PC-3 (cell line): ENCODE measurements around the gene LRRC37A3. TPM values are rescaled to one million over a fixed set of nuclear protein-coding genes. Genes with fewer than 3 reads are reported as not detected.
"Not testable (repeated sequence)": the region's sequence is repeated elsewhere in the genome, so short reads cannot be mapped to it uniquely, and the experiment has no call there.

ENCODE experiments used
- ATAC-seq: fragments of 200-7000 bp; cut with Tn5 transposase; 2 replicates; pipeline ENCODE4 v1.9.1; 2020; ENCODE audit warnings: mild to moderate bottlenecking, moderate library complexity
- BruUV-seq: library from RNA; stranded (reverse); fragments of 400-500 nt; replicated peaks from 2 replicates; lab custom pipeline; 2021; lab: Mats Ljungman, UMichigan
- CTCF ChIA-PET: fragments of 300-600 bp; sonication (Branson Sonifier 250); formaldehyde crosslinking; loops from one replicate; lab custom pipeline; 2022; ENCODE audit warnings: antibody characterized with exemption; lab: Charles Lee
- POLR2A ChIA-PET: fragments of 300-600 bp; sonication (Branson Sonifier 250); formaldehyde crosslinking; loops from one replicate; lab custom pipeline; 2022; ENCODE audit warnings: antibody characterized with exemption; ENCODE audit not compliant: unreplicated experiment; lab: Charles Lee
- DNase-seq: peaks from one replicate; pipeline ENCODE4 v3.0.0-alpha.2; 2015
- H2AFZ ChIP-seq: fragments of 300-600 bp; sonication (generic); 2 replicates; pipeline ENCODE4 v1.6.0; 2016; ENCODE audit warnings: antibody characterized with exemption, low read length
- H3F3A ChIP-seq: fragments of 300-600 bp; sonication (generic); one replicate; pipeline ENCODE4 v1.6.0; 2017; ENCODE audit warnings: antibody characterized with exemption, low read length, control low read depth, mild to moderate bottlenecking; ENCODE audit not compliant: unreplicated experiment
- H3K27ac ChIP-seq: fragments of 300-600 bp; sonication (generic); 2 replicates; pipeline ENCODE4 v1.5.1; 2016; ENCODE audit warnings: mild to moderate bottlenecking, low read length
- H3K27me3 ChIP-seq: fragments of 300-600 bp; sonication (generic); 2 replicates; pipeline ENCODE4 v1.6.1; 2016; ENCODE audit warnings: low read length, mixed read lengths
- H3K36me3 ChIP-seq: fragments of 300-600 bp; sonication (generic); 2 replicates; pipeline ENCODE4 v1.6.1; 2016; ENCODE audit warnings: low read depth, mixed run types, low read length, mixed read lengths
- H3K4me1 ChIP-seq: fragments of 300-600 bp; sonication (generic); 2 replicates; pipeline ENCODE4 v1.5.1; 2016; ENCODE audit warnings: low read length; ENCODE audit not compliant: insufficient read depth
- H3K4me2 ChIP-seq: fragments of 300-600 bp; sonication (generic); 2 replicates; pipeline ENCODE4 v1.6.0; 2016; ENCODE audit warnings: low read length
- H3K4me3 ChIP-seq: fragments of 300-600 bp; sonication (generic); 2 replicates; pipeline ENCODE4 v1.5.1; 2016; ENCODE audit warnings: mild to moderate bottlenecking, low read length, mixed read lengths
- H3K79me2 ChIP-seq: fragments of 300-600 bp; sonication (generic); 2 replicates; pipeline ENCODE4 v1.6.1; 2017; ENCODE audit warnings: low read length, mixed read lengths
- H3K9ac ChIP-seq: fragments of 300-600 bp; sonication (generic); 2 replicates; pipeline ENCODE4 v1.6.0; 2016; ENCODE audit warnings: mild to moderate bottlenecking, low read length
- H3K9me2 ChIP-seq: fragments of 300-600 bp; sonication (generic); replicated peaks from 2 replicates; pipeline ENCODE4 v1.6.1; 2016; ENCODE audit warnings: mixed run types, low read length, mixed read lengths
- H3K9me3 ChIP-seq: fragments of 300-600 bp; sonication (generic); 2 replicates; pipeline ENCODE4 v1.6.1; 2016; ENCODE audit warnings: low read length, mixed read lengths
- H4K20me1 ChIP-seq: fragments of 300-600 bp; sonication (generic); 2 replicates; pipeline ENCODE4 v1.6.1; 2016; ENCODE audit warnings: low read length, mixed read lengths
- CTCF ChIP-seq: fragments of 300-600 bp; sonication (generic); conservative IDR thresholded peaks from 2 replicates; pipeline ENCODE4 v1.5.1; 2017; ENCODE audit warnings: antibody characterized with exemption, low read depth, mild to moderate bottlenecking, low read length
- EZH2 ChIP-seq: fragments of 300-600 bp; sonication (generic); IDR thresholded peaks from one replicate; pipeline ENCODE4 v1.6.1; 2017; ENCODE audit warnings: antibody characterized with exemption, mild to moderate bottlenecking, low read length; ENCODE audit not compliant: unreplicated experiment
- EZH2phosphoT487 ChIP-seq: fragments of 300-600 bp; sonication (generic); IDR thresholded peaks from 2 replicates; pipeline ENCODE4 v1.6.1; 2018; ENCODE audit warnings: mild to moderate bottlenecking, antibody characterized with exemption, low read length, borderline replicate concordance
- intact Hi-C: fragments of 100-400 bp; cut with micrococcal nuclease; formaldehyde crosslinking; loops from 2 replicates; pipeline ENCODE4 v1.9.0; 2023
- total RNA-seq: library from RNA; depleted of rRNA; stranded (reverse); fragments of >200 nt; gene quantifications from 2 replicates; pipeline ENCODE4 v1.2.3, GENCODE V29; 2014

The LRRC37A3 gene
- total RNA-seq, 1 experiment from 2014 or later, result 7.1 TPM

- Histone ChIP-seq H3K4me3 (no peak overlapping the region), H3K4me1 (peaks cover 24% of the 10 kb centered on the region), H3K27me3 (no peaks in the 10 kb centered on the region), H3K9me2 (no peaks in the 10 kb centered on the region), H3K4me2 (no peak overlapping the region), H3K36me3 (no peaks in the 10 kb centered on the region), H3F3A (no peaks in the 10 kb centered on the region), H3K9me3 (no peaks in the 10 kb centered on the region), H4K20me1 (no peaks in the 10 kb centered on the region), H2AFZ (no peak overlapping the region), H3K79me2 (no peaks in the 10 kb centered on the region), H3K9ac (no peak overlapping the region), H3K27ac (no peak overlapping the region)
- no TSS peak for BruUV-seq
- CTCF ChIA-PET, result interaction anchor here (0.7 to 1.1 kb wide), 2 partner anchors 9 to 21 kb away, joined by 3 to 6 read pairs; no protein-coding TSS in a partner anchor
- intact Hi-C loops, result no loop called here
- ATAC-seq (peak; percentile 43), DNase-seq (peak; percentile 72)
- POLR2A ChIA-PET, result interaction anchor here (0.6 kb wide), 1 partner anchor 10 kb away, joined by 3 read pairs; no protein-coding TSS in a partner anchor
- no peak for TF ChIP-seq CTCF
- no peak for TF ChIP-seq EZH2phosphoT487
- TF ChIP-seq EZH2, result no peak
Measured at GRCh38 chr17:64938290-64938689, 19.0 kb upstream of the LRRC37A3 start.

GRCh38 chr17:64936117-64936516, 16.8 kb upstream of the LRRC37A3 start:
- no peaks in the 10 kb centered on the region for H3K36me3 ChIP-seq
- ChIA-PET POLR2A (no interaction called here), CTCF (no interaction called here)
- ATAC-seq, result no peak
- peaks cover 24% of the 10 kb centered on the region for H3K4me1 ChIP-seq
- no peaks in the 10 kb centered on the region for H3K9me3 ChIP-seq
- H4K20me1 ChIP-seq, result no peaks in the 10 kb centered on the region
- intact Hi-C loops, result no loop called here
- H3K4me3 ChIP-seq, result no peak overlapping the region
- H3K9ac ChIP-seq, result no peak overlapping the region
- H3K79me2 ChIP-seq, result no peaks in the 10 kb centered on the region
- TF ChIP-seq CTCF, result no peak
- no peak for TF ChIP-seq EZH2phosphoT487
- TF ChIP-seq EZH2, result no peak
- no TSS peak for BruUV-seq
- DNase-seq, result no peak
- H3K27me3 ChIP-seq, result no peaks in the 10 kb centered on the region
- no peaks in the 10 kb centered on the region for H3K9me2 ChIP-seq
- H3K4me2 ChIP-seq, result no peak overlapping the region
- H3F3A ChIP-seq, result no peaks in the 10 kb centered on the region
- H2AFZ ChIP-seq, result no peak overlapping the region
- no peak overlapping the region for H3K27ac ChIP-seq

GRCh38 chr17:64934284-64934778, 15.1 kb upstream of the LRRC37A3 start:
- BruUV-seq, H3K4me2 ChIP-seq, ATAC-seq, H4K20me1 ChIP-seq, H3K79me2 ChIP-seq, H3K9me3 ChIP-seq, H3K9ac ChIP-seq, H3F3A ChIP-seq, H3K4me3 ChIP-seq, POLR2A ChIA-PET, H3K27me3 ChIP-seq, H3K27ac ChIP-seq, H3K36me3 ChIP-seq, DNase-seq, CTCF ChIA-PET, H2AFZ ChIP-seq, H3K9me2 ChIP-seq, intact Hi-C loops: not testable (repeated sequence)
- H3K4me1 ChIP-seq, result peaks cover 29% of the 10 kb centered on the region

- ATAC-seq, CTCF ChIA-PET, H3K9me2 ChIP-seq: not testable (repeated sequence)
Measured at GRCh38 chr17:64932850-64933249, 13.6 kb upstream of the LRRC37A3 start.

GRCh38 chr17:64930374-64930773, 11.1 kb upstream of the LRRC37A3 start:
- BruUV-seq, H3F3A ChIP-seq, H3K4me3 ChIP-seq, H3K79me2 ChIP-seq, H3K9me2 ChIP-seq, H4K20me1 ChIP-seq, ATAC-seq, intact Hi-C loops, H3K9me3 ChIP-seq, H3K27me3 ChIP-seq, CTCF ChIA-PET, DNase-seq, H3K36me3 ChIP-seq, POLR2A ChIA-PET, H2AFZ ChIP-seq: not testable (repeated sequence)
- peak overlapping the region; percentile 79 for H3K27ac ChIP-seq
- H3K4me1 ChIP-seq, result peaks cover 24% of the 10 kb centered on the region
- peak overlapping the region; percentile 39; the same call in 1 of the 2 replicates for H3K4me2 ChIP-seq
- peak overlapping the region; percentile 43 for H3K9ac ChIP-seq

More at GRCh38 chr17:64932850-64933249, 13.6 kb upstream of the LRRC37A3 start:
- H3K4me3 ChIP-seq, H4K20me1 ChIP-seq, H3K9ac ChIP-seq, H3K36me3 ChIP-seq, POLR2A ChIA-PET, H3K27ac ChIP-seq, H3K79me2 ChIP-seq, DNase-seq, H2AFZ ChIP-seq, H3K27me3 ChIP-seq, H3K4me2 ChIP-seq, H3K9me3 ChIP-seq, intact Hi-C loops, BruUV-seq, H3F3A ChIP-seq: not testable (repeated sequence)
- H3K4me1 ChIP-seq, result peaks cover 25% of the 10 kb centered on the region
